ENCODE data around the gene SLC39A11.
"Not testable (repeated sequence)": the region's sequence is repeated elsewhere in the genome, so short reads cannot be mapped to it uniquely, and the experiment has no call there.

Gene SLC39A11

DNA sequence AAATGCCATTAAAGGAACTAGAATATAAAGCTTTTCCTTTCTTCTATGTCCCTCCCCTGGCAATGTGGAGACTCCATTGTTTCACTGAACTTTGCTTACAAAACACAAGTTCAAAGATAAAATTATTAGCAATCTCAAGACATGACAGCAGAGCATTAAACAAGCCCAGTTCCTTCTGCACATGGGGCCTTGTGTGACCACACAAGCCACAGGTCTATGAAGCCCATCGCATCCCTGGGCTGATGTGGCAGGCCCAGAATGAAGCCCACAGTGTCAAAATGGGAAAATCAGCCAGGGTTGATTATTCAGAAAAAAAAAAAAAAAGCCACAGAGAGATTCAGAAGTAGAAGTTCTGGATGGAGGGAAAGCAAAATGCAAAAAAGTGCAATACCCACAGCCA lies 12.9 kb upstream of the SLC39A11 start:
- DNase-seq: no peak

DNA sequence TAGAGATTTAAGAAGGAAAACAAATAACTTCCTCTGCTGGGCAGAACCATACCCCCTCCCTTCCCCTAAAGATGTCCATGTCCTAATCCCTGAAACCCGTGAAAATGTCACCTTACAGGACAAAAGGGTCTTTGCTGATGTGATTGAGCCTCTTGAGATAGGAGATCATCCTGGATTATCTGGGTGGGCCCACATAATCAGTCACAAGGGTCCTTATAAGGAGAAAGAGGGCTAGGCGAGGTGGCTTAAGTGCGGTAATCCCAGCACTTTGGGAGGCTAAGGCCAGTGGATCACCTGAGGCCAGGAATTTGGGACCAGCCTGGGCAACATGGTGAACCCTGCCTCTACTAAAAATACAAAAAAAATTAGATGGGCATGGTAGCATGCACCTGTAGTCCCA lies 12.0 kb upstream of the SLC39A11 start:
- no peak for DNase-seq

- no peak for DNase-seq
Observed at GRCh38 chr17:73103641-73104335, 11.3 kb upstream of the SLC39A11 start.

GRCh38 chr17:73101031-73101430 lies 8.5 kb upstream of the SLC39A11 start:
- DNase-seq: no peak

- DNase-seq: no peak
Observed at GRCh38 chr17:73100363-73100762, 7.9 kb upstream of the SLC39A11 start.

- no peak for DNase-seq
Observed at GRCh38 chr17:73099511-73099910, 7.0 kb upstream of the SLC39A11 start.

DNA sequence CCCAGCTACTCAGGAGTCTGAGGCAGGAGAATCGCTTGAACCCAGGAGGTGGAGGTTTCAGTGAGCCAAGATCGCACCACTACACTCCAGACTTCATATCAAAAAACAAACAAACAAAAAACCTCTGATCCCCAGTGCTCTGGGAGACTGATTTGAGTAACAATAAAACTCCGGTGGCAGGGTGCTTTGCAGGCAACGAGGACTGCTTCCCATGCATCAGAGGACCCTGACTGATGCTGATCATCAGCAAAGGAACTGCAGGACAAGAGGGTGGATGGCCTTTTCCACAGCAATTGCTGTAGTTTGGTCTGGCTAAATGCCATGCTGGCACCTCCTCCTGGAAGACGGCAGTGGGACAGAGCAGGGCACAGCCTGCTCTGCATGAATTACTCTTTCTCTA lies 6.4 kb upstream of the SLC39A11 start:
- no peak for DNase-seq

DNA sequence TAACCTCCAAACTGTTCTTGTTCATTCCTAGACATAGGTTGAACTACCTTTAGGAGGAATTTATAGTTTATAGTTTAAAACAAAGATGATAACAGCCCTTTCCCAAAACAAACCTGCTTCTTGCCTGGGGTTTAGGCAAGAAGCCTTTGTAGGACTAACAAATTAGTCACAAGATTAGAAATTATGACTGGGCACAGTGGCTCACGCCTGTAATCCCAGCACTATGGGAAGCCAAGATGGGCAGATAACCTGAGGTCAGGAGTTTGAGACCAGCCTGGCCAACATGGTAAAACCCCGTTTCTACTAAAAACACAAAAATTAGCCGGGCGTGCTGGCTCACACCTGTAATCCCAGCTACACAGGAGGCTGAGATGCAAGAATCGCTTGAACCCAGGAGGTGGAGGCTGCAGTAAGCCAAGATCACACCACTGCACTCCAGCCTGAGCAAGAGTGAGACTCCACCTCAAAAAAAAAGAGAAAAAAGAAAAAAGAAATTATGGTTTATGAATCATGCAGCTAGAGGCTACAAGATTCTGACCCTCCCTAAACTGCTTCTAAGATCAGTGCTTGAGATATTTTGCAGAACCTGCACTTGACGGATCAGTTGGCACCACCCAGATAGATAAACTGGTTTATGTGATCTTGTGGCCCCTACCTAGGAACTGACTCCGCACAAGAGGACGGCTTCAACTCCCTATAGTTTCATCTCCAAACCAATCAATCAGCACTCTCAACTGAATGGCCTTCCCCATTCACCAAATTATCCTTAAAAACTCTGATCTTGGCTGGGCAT lies 5.7 kb upstream of the SLC39A11 start:
- not testable (repeated sequence) for DNase-seq

- DNase-seq: no peak
Observed at GRCh38 chr17:73096866-73097265, 4.4 kb upstream of the SLC39A11 start.

- no peak for DNase-seq
Observed at GRCh38 chr17:73096211-73096610, 3.7 kb upstream of the SLC39A11 start.

DNA sequence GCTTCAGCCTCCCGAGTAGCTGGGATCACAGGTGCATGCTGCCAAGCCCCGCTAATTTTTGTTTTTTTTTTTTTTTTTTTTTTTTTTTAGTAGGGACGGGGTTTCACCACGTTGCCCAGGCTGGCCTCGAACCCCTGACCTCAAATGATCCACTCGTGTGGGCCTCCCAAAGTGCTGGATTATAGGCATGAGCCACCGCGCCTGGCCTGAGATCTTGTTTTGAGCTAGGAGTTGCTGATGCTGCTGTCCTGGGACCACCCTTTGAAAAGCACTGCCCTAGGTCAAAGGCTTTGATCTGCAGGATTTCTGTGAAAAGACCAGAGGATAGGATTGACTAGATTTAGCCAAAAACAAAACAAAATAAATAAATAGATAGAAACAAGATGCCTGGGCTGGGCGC lies 798 bp upstream of the SLC39A11 start:
- no peak for DNase-seq

- no peak for DNase-seq
Observed at GRCh38 chr17:73091770-73092522, 542 bp downstream of the SLC39A11 start.

- DNase-seq: no peak
Observed at GRCh38 chr17:73091410-73091769, 1.1 kb downstream of the SLC39A11 start.

DNA sequence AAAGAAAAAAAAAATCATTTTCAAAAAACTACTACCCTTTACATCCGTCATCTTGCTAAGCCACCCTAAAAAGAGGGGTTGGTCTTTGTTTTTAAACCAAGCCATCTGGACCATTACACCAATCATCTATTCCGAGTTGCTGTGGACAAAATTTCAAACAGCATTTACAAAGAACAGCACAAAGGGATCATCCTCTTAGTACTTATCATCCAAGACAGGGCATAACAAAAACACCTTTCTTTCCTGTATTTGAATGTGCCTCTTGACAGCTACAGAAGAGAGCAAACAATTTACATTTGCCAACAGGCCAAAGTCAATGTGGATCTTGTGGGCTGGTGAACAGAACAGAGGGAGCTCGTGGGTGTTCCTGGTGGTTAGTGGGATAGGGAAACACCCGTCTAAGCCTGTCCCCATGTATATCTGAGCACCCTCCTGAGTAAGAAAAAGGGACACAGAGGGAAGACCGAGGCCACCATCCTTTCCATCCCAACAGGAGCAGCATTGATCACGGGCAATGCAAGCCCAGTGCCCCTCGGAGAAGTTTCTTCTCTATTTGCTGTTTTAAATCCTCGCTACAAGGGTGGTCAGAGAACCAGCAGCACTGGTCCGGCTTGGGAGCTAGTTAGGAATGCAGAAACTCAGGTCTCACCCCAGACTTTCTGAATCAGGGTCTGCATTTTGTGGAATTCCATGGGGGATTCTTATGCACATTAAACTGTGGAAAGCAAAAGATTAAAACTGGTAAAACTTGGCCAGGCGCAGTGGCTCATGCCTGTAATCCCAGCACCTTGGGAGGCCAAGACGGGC lies 1.9 kb downstream of the SLC39A11 start:
- DNase-seq: no peak

- no peak for DNase-seq
Observed at GRCh38 chr17:73089322-73090317, 2.9 kb downstream of the SLC39A11 start.

- DNase-seq: no peak
Observed at GRCh38 chr17:73088561-73088960, 3.9 kb downstream of the SLC39A11 start.

DNA sequence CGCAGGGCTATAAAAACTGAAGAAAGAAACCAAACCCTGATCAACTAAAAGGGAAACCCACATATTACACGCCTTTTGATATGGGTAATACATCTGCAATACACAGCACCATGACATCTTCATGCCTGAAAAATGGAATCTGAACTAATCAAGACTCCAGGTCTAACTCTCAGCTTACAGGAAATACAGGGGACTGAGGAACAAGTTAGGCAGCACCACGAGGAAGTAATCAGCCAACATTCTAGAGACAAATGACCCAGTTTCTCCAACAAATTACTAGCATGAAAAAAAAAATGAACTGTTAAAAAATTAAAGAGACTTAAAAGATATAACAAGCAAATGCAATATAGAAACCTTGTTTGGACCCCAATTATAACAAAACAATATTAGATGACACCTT lies 9.1 kb downstream of the SLC39A11 start:
- DNase-seq: no peak

GRCh38 chr17:73074566-73074965 lies 17.9 kb downstream of the SLC39A11 start:
- no peak for DNase-seq

DNA sequence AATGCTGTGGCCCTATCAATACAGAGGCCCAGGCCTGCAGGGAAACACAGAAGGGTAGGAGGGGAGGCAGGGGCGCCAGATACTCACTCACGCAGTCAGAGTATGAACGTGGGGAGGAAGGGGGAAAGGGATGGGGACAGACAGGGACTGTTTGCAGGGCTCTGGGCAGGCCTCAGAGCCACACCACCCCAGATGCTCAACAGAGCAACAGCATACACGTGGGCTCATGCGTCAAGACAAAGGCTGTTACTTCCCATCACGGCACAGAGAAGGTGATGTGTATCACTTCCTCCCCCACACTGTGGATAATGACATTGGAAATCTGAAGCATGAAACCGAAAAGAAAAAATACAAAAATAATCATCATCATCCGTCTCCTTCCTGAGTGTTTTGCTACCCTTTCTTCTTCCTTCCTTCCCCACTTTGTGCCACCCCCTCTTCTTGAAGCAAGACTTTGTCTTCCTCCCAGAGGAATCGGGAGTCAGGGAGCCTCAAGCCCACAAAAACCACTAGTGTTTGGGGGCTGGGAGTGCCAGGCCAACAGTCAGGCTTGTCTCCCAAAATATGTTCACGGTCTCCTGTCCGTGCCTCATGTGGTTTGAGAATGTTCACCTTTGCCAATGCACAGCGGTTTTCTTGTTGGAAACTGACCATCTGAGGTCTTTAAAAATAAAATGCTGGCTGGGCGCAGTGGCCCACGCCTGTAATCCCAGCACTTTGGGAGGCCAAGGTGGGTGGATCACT lies 20.1 kb downstream of the SLC39A11 start:
- no peak for DNase-seq

GRCh38 chr17:73071066-73071999 lies 21.2 kb downstream of the SLC39A11 start:
- DNase-seq: no peak

Measured in activated CD4-positive, alpha-beta T cell treated with anti-CD3 and anti-CD28 coated beads for 1 hour (primary cell).